HepG2 (cell line): ENCODE measurements around the gene SIX5. TPM values are rescaled to one million over a fixed set of nuclear protein-coding genes. Genes with fewer than 3 reads are reported as not detected.

ENCODE experiments used
- DBP ChIP-seq: sonication (generic); formaldehyde crosslinking; IDR thresholded peaks from 2 replicates; pipeline ENCODE4 v1.4.0; 2020; ENCODE audit warnings: missing genetic modification reagents; ENCODE audit errors: not compliant biosample characterization
- FOXP1 ChIP-seq, 2 experiments: fragments of 450-650 bp in 1 of 2; IDR thresholded peaks; 2 replicates each; pipeline ENCODE4 v1.6.1; 2017 to 2018; ENCODE audit warnings: antibody characterized with exemption in 1 of 2
- GATAD2A ChIP-seq: IDR thresholded peaks from 2 replicates; pipeline ENCODE4 v1.6.1; 2016
- IRX3 ChIP-seq: sonication (generic); formaldehyde crosslinking; IDR thresholded peaks from 2 replicates; pipeline ENCODE4 v1.8.1; 2023; ENCODE audit warnings: mild to moderate bottlenecking, low read depth, missing genetic modification reagents, borderline replicate concordance
- NFATC3 ChIP-seq: sonication (generic); formaldehyde crosslinking; IDR thresholded peaks from 2 replicates; pipeline ENCODE4 v1.5.1; 2020; ENCODE audit warnings: mild to moderate bottlenecking, missing genetic modification reagents
- NFE2L1 ChIP-seq: sonication (generic); formaldehyde crosslinking; IDR thresholded peaks from 2 replicates; pipeline ENCODE4 v1.4.0; 2020; ENCODE audit warnings: missing genetic modification reagents, mild to moderate bottlenecking, borderline replicate concordance
- PATZ1 ChIP-seq: sonication (generic); formaldehyde crosslinking; IDR thresholded peaks from 2 replicates; pipeline ENCODE4 v1.4.0; 2020; ENCODE audit warnings: missing genetic modification reagents
- POGZ ChIP-seq: sonication (generic); formaldehyde crosslinking; IDR thresholded peaks from 2 replicates; pipeline ENCODE4 v1.4.0; 2020; ENCODE audit warnings: mild to moderate bottlenecking, missing genetic modification reagents
- RAD21 ChIP-seq: fragments of 450-650 bp; formaldehyde crosslinking; IDR thresholded peaks from 2 replicates; pipeline ENCODE4 v1.5.0; 2020; ENCODE audit warnings: mild to moderate bottlenecking
- RFXANK ChIP-seq: IDR thresholded peaks from 2 replicates; pipeline ENCODE4 v1.6.1; 2016
- RFXAP ChIP-seq: sonication (generic); formaldehyde crosslinking; IDR thresholded peaks from 2 replicates; pipeline ENCODE4 v1.4.0; 2020; ENCODE audit warnings: missing genetic modification reagents, borderline replicate concordance
- SMAD3 ChIP-seq: sonication (generic); formaldehyde crosslinking; IDR thresholded peaks from 2 replicates; pipeline ENCODE4 v1.4.0; 2020; ENCODE audit warnings: missing genetic modification reagents
- SRSF1 ChIP-seq: fragments of 200-400 bp; formaldehyde crosslinking; optimal IDR thresholded peaks from 2 replicates; pipeline ENCODE3; 2017; ENCODE audit warnings: mild to moderate bottlenecking, low read depth, low read length, moderate library complexity
- TBX2 ChIP-seq: sonication (generic); formaldehyde crosslinking; IDR thresholded peaks from 2 replicates; pipeline ENCODE4 v1.5.0; 2020; ENCODE audit warnings: missing genetic modification reagents, mild to moderate bottlenecking, borderline replicate concordance
- TFDP2 ChIP-seq: sonication (generic); formaldehyde crosslinking; IDR thresholded peaks from 2 replicates; pipeline ENCODE4 v1.4.0; 2020; ENCODE audit warnings: missing genetic modification reagents
- WIZ ChIP-seq: sonication (generic); formaldehyde crosslinking; IDR thresholded peaks from 2 replicates; pipeline ENCODE4 v1.5.1; 2020; ENCODE audit warnings: mild to moderate bottlenecking, missing genetic modification reagents
- ZFYVE20 ChIP-seq: sonication (generic); formaldehyde crosslinking; IDR thresholded peaks from 2 replicates; pipeline ENCODE4 v1.8.0; 2023; ENCODE audit warnings: low read depth, mild to moderate bottlenecking, moderate library complexity, missing genetic modification reagents, borderline replicate concordance
- ZKSCAN8 ChIP-seq: IDR thresholded peaks from 2 replicates; pipeline ENCODE4 v1.6.1; 2016; ENCODE audit warnings: borderline replicate concordance, missing genetic modification reagents, missing compliant biosample characterization
- ZNF234 ChIP-seq: sonication (generic); formaldehyde crosslinking; conservative IDR thresholded peaks from 2 replicates; pipeline ENCODE4 v1.5.1; 2020; ENCODE audit warnings: mild to moderate bottlenecking, missing genetic modification reagents
- ZNF367 ChIP-seq: sonication (generic); formaldehyde crosslinking; IDR thresholded peaks from 2 replicates; pipeline ENCODE4 v1.4.0; 2020; ENCODE audit warnings: missing genetic modification reagents, borderline replicate concordance
- ZNF432 ChIP-seq: sonication (generic); formaldehyde crosslinking; IDR thresholded peaks from 2 replicates; pipeline ENCODE4 v1.5.0; 2020; ENCODE audit warnings: missing genetic modification reagents, mild to moderate bottlenecking, borderline replicate concordance
- ZNF558 ChIP-seq: sonication (generic); formaldehyde crosslinking; IDR thresholded peaks from 2 replicates; pipeline ENCODE4 v1.9.0; 2022; ENCODE audit warnings: mild to moderate bottlenecking, missing genetic modification reagents, borderline replicate concordance
- ZNF598 ChIP-seq: sonication (generic); formaldehyde crosslinking; IDR thresholded peaks from 2 replicates; pipeline ENCODE4 v1.5.1; 2020; ENCODE audit warnings: mild to moderate bottlenecking, missing genetic modification reagents, borderline replicate concordance
- ZNF619 ChIP-seq: sonication (generic); formaldehyde crosslinking; IDR thresholded peaks from 2 replicates; pipeline ENCODE4 v1.4.0; 2020; ENCODE audit warnings: mild to moderate bottlenecking, missing genetic modification reagents
- ZNF883 ChIP-seq: sonication (generic); formaldehyde crosslinking; IDR thresholded peaks from 2 replicates; pipeline ENCODE4 v1.5.1; 2020; ENCODE audit warnings: mild to moderate bottlenecking, missing genetic modification reagents; ENCODE audit errors: not compliant biosample characterization
- ZSCAN21 ChIP-seq: sonication (generic); formaldehyde crosslinking; IDR thresholded peaks from 2 replicates; pipeline ENCODE4 v1.8.0; 2022; ENCODE audit warnings: mild to moderate bottlenecking, missing genetic modification reagents, moderate library complexity, borderline replicate concordance
- polyA plus RNA-seq, 8 experiments: library from polyadenylated mRNA; depleted of rRNA in 3 of 8; stranded (reverse) in 7 of 8; unstranded in 1 of 8; fragments of >200 nt; fragmentation: Illumina TruSeq in 4 of 8; extraction: Trizol in 4 of 8; gene quantifications; 2 replicates each; pipeline versions ENCODE4 v1.2.1 to v1.2.3, GENCODE V29; 2011 to 2016; ENCODE audit warnings: low read depth in 4 of 8, missing spikeins in 1 of 8, mixed read lengths in 1 of 8; ENCODE audit not compliant: insufficient read depth in 1 of 8
- total RNA-seq, 5 experiments: library from RNA; depleted of rRNA; stranded (reverse); fragments of >200 nt; fragmentation: Illumina TruSeq; extraction: Trizol; gene quantifications; 2 replicates each; pipeline ENCODE4 v1.2.3, GENCODE V29; 2016; ENCODE audit warnings: low read depth in 1 of 5

The SIX5 gene
- total and polyA plus RNA-seq, 2 of the 13 experiments (the other 11 are each of a cell fraction or from before 2014, with no cell fraction given): 7.7 to 10.5 TPM

GRCh38 chr19:45717131-45717982 lies 51.7 kb downstream of the SIX5 start (continued):
- TF ChIP-seq TFDP2 (CRISPR knock-in tag): peak; percentile 87
- peak; percentile 8; the same call in 1 of the 2 replicates for TF ChIP-seq RAD21 (CRISPR knock-in tag)
- no peak for TF ChIP-seq IRX3
- TF ChIP-seq ZNF558 (CRISPR knock-in tag): peak; percentile 84; the same call in 1 of the 2 replicates
- no peak; the same call in 1 of the 2 replicates for TF ChIP-seq GATAD2A (CRISPR knock-in tag)
- no peak; the same call in 1 of the 2 replicates for TF ChIP-seq WIZ
- peak; percentile 70; the same call in 1 of the 2 replicates for TF ChIP-seq FOXP1 (IDR thresholded peaks at IDR 0.05)
- peak; percentile 68 for TF ChIP-seq FOXP1 (CRISPR knock-in tag; IDR thresholded peaks at IDR 0.05)
- peak; percentile 33; the same call in 1 of the 2 replicates for TF ChIP-seq ZKSCAN8 (CRISPR knock-in tag)
- no peak for TF ChIP-seq ZNF619 (CRISPR knock-in tag)
- TF ChIP-seq ZNF367: no peak
- TF ChIP-seq TBX2 (CRISPR knock-in tag): peak; percentile 98
- no peak for TF ChIP-seq ZFYVE20 (CRISPR knock-in tag)
- TF ChIP-seq ZNF883 (CRISPR knock-in tag): peak; percentile 30
- TF ChIP-seq NFATC3 (CRISPR knock-in tag): no peak
- TF ChIP-seq POGZ (CRISPR knock-in tag): peak; percentile 91
- TF ChIP-seq RFXAP (CRISPR knock-in tag): peak; percentile 95
- peak; percentile 70; the same call in 1 of the 2 replicates for TF ChIP-seq ZSCAN21 (CRISPR knock-in tag)
- TF ChIP-seq RFXANK (CRISPR knock-in tag): no peak
- no peak for TF ChIP-seq ZNF234 (CRISPR knock-in tag)
- peak; percentile 25 for TF ChIP-seq SRSF1
- TF ChIP-seq PATZ1 (CRISPR knock-in tag): peak; percentile 1; the same call in 1 of the 2 replicates
- peak; percentile 25 for TF ChIP-seq DBP
- no peak for TF ChIP-seq NFE2L1
- 0 out of 2 replicates have a peak, but pooled peaks have one; percentile 31 for TF ChIP-seq SMAD3
- no peak for TF ChIP-seq ZNF432 (CRISPR knock-in tag)
- TF ChIP-seq ZNF598 (CRISPR knock-in tag): no peak
